Fibroblast of pulmonary artery (primary cell): ENCODE results near the gene PIK3CD.

Source experiments
- DNase-seq: peaks from one replicate; pipeline ENCODE4 v3.0.0-alpha.2; 2010; ENCODE audit warnings: low read depth
- H3K4me3 ChIP-seq: replicated peaks from 2 replicates; pipeline ENCODE4 v1.5.1; 2011; ENCODE audit warnings: low read depth, mild to moderate bottlenecking, control low read depth, low read length, moderate library complexity
- CTCF ChIP-seq: IDR thresholded peaks from 2 replicates; pipeline ENCODE4 v1.5.1; 2011; ENCODE audit warnings: mild to moderate bottlenecking, control low read depth, low read length, inconsistent platforms; ENCODE audit errors: missing control alignments

Gene PIK3CD

GRCh38 chr1:9605946-9606455 is 45.5 kb upstream of the PIK3CD start:
- no peak overlapping the region for H3K4me3 ChIP-seq
- TF ChIP-seq CTCF = no peak
- DNase-seq = no peak

- no peak overlapping the region for H3K4me3 ChIP-seq
- no peak for DNase-seq
- no peak for TF ChIP-seq CTCF
Measured at GRCh38 chr1:9606458-9606857, 45.1 kb upstream of the PIK3CD start.

- TF ChIP-seq CTCF = no peak
- DNase-seq = no peak
- H3K4me3 ChIP-seq = no peak overlapping the region
Measured at GRCh38 chr1:9606948-9607347, 44.6 kb upstream of the PIK3CD start.

- DNase-seq = no peak
- no peak for TF ChIP-seq CTCF
- H3K4me3 ChIP-seq = no peak overlapping the region
Measured at GRCh38 chr1:9607352-9607751, 44.2 kb upstream of the PIK3CD start.

GRCh38 chr1:9609998-9610397 is 41.5 kb upstream of the PIK3CD start:
- no peak overlapping the region for H3K4me3 ChIP-seq
- no peak for TF ChIP-seq CTCF
- DNase-seq = no peak

GRCh38 chr1:9610548-9610947 is 41.0 kb upstream of the PIK3CD start:
- no peak for TF ChIP-seq CTCF
- no peak overlapping the region for H3K4me3 ChIP-seq
- no peak for DNase-seq

GRCh38 chr1:9611716-9612115 is 39.8 kb upstream of the PIK3CD start:
- H3K4me3 ChIP-seq = no peak overlapping the region
- TF ChIP-seq CTCF = no peak
- no peak for DNase-seq
